ENCODE data around the gene PRG3.
A peak's percentile ranks its signal among the peaks of the same experiment; 100 is the strongest.
"Not testable (repeated sequence)": the region's sequence is repeated elsewhere in the genome, so short reads cannot be mapped to it uniquely, and the experiment has no call there.

Gene PRG3

DNA sequence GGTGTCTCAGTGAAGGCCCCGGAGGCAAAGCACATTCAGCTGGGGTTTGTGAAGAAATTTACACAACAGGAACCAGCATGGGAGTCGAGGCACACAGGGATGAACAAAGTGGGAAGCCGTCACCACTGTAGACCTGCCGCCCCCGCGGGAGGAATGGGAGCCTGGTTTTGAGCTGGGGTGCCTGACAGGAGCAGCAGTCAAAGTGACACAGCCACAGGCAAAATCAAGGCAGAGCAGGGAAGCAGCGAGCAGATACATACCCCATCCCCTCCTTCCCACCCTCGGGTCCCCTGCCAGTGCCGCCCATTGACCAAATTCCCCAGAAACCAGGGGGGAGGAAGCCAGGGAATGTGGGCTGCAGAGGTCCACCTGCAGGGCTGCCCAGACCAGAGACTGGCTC, 22.0 kb downstream of the PRG3 start:
- DNase-seq: no peak

DNA sequence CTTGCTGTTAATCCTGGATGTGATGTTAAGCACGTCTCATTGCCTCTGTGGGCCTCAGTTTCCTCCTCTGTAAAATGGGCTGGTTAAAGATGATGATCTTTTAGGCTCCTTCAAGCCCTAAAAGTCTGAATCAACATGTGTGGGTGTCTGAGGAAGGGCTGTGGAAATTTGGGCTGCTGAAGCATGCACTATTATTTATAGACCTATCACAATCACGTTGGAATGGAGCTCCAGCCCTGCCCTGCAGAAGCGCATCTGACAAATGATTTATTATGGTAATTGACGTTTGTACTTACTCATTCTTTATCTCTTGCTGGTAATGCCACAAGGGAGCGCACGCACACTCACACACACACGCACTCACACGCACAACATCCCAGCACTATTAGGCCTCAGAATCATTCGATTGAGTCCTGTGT, 22.4 kb downstream of the PRG3 start:
- no peak for DNase-seq

DNA sequence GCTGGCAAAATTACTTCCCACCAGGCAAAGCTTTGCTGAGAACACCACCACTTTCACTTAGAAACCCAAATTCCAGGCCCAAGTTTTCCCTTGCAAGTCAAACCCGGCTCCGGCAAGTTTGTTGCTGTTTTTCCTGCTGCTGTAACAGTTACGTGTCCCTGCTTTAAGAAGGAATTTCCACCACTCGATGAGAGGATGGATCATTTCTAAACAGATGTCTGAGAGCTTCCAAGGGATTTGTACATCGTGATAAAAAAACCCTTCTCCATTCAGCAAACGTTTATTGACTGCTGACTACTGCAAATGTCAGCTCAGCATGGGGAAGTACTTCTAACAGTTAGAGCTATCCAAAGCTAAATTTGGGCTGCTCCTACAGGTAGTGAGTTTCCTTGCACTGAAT, 23.1 kb downstream of the PRG3 start:
- DNase-seq: no peak

DNA sequence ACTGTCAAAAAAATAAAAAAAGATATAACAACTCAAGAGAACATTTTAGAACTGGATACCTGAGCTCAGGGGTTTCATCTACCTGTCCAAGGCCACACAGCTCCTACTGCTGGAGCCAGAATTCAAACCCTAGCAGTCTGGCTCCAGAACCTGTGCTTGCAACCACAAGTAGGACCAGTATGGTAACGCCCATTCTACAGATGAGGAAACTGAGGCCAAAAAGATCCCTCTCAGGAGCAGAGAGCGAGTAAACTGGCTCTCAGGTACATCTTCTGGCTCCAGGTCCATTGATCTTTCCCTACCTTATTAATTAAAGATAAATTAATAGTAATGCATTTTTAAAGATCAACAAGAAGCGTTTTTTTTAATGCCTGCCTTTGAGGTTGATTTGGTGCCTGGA, 23.6 kb downstream of the PRG3 start:
- DNase-seq: no peak

DNA sequence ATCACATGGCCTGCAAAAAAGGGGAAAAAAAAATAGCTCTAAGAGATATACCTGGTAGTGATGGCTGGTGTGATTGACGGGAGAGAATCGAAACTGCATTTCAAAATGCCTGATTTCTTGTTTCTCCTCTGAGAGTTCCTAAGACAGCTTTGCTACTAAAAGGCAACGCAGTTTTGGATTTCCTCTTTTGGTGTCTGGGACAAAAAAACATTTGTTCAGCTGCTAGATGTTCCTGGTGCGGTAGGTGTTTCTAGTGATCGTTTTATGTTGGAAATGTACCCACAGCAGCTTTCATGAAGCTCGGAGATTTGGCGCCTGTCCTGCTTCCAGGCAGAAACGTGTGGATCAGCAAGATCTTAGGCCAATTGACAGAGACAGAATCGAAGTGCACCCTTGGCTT, 24.7 kb downstream of the PRG3 start:
- no peak for DNase-seq

DNA sequence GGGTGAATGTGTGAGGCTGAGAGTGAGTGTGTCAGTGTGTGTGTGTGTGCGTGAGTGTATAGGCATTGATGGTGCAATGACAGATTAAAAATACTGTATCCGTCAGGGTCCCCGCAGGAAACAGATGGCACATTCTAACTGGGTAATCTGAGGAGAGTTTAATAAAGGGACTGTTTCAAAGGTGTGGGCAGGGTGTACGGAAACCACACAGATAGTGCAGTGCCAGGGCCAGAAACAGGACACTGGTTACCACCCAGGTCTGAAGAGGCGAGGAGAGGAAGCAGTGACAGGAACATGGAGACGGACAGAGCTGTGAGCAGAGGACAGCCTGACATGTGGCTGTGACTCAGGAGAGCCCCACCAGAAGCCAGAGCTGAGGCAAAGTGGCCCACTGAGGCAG, 26.3 kb downstream of the PRG3 start:
- no peak for DNase-seq

DNA sequence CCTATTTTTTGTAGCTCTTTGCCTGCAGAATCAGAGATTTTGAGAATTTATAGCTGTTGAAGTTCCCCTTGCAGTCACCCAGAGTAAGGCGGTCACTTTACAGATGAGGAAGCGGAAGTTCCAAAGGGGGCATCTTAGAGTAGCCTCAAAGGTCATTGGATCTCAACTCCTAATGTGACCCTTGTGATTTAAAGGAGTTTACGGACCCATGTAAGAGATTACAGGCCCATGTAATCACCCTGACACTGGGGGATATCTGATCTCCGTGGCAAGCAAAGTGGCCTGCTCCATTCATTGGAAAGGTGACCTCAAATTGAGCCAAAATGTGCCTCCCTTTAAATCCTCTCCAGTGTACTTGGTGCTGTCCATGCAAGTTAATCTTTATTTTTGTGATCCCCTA, 27.1 kb downstream of the PRG3 start:
- DNase-seq: no peak

DNA sequence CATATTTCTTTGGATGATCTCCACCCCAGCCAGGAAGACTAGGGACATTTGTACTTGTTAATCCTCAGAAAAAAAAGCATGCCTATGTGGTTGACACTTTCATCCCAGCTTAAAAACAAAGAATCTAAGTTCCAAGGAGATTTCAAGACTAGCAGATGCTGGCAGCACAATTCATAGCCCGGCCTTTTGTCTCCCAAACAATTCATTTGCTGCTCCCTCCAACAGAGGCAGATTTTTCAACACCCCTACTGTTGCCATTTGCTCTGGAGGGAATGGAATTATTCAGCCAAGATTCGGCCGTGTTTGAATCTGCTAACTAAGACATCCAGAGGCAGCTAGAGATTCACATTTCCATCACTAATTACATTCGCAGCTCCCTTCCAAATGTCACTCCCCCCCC, 27.5 kb downstream of the PRG3 start:
- no peak for DNase-seq

DNA sequence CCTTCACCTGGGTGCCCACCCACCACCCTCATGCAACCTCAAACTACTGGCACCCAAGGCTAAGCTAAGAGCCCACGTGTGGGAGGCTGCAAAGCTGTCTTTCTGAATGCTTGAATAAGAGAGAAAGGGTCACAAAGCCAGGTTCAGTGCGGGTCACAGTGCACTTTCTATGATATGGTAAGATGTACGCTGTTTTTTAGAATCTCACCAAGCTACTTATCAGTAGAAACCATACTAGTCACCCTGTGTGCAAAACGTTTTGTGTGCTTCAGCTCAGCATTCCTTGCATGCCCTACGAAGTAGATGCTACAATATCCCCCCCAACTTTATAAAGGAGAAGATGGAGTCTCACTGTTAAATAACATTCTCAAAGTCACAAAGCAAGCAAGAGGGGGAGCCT, 27.9 kb downstream of the PRG3 start:
- no peak for DNase-seq

DNA sequence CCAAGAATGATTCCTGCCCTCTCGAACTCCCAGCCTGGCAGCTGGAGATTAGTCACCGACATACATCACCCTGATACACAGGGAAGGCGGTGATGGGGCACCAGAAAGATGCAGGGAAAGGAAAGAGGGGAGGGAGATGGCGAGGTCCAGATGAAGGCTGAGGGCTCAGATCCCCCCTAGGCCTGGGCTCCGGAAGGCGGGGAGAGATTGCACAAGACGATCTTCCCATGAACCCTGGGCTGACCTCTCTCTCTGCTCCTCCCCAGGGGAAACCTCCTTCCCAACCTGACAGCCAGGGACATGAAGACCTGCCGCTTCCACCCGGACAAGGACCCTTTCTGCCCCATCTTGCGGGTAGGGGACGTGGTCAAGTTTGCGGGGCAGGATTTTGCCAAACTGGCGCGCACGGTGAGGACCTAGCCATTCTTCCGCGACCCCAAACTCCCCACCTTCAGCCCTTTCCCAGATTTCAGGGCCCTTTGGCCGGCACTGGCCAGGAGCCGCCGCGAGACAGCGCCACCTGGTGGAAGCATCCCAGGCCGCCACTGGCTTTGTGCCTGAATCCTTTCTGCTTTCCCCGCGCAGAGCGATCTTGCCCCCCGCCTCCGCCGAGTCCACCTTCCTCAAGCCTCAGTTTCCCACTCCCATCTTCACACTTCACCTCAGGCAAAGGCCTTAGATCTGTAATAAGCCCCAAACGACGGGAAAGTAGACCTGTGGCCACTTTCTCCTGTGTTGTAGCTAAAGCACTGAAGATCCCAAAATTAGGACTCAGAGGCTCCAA, 31.3 kb downstream of the PRG3 start:
- DNase-seq: peak; percentile 52 to 54

DNA sequence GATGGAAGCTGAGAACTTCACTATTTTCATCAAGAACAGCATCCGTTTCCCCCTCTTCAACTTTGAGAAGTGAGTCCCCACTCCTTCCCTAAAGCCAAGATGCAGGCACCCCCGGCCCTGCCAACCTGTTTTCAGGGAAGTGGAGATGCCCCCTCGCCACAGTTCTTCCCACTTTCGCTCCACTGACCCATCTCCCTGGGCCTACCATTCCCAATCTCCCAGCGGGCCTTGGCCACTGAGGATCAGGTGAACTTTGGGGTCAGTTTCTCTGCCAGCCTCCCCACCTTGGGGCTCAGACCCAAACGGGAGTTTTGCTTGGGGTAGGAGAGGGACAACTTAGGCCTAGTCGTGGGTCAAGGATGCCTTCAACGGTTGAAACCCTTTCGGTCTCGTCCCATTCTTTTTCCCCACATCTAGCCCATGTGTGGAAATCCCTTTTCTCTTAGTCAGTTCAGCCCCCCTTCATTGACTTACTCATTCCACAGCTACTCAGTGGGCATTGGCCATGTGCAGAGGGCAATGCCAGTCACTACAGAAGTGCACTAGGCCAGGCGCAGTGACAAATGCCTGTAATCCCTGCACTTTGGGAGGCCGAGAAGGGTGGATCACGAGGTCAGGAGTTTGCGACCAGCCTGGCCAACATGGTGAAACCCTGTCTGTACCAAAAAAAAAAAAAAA, 32.2 kb downstream of the PRG3 start:
- DNase-seq: no peak

DNA sequence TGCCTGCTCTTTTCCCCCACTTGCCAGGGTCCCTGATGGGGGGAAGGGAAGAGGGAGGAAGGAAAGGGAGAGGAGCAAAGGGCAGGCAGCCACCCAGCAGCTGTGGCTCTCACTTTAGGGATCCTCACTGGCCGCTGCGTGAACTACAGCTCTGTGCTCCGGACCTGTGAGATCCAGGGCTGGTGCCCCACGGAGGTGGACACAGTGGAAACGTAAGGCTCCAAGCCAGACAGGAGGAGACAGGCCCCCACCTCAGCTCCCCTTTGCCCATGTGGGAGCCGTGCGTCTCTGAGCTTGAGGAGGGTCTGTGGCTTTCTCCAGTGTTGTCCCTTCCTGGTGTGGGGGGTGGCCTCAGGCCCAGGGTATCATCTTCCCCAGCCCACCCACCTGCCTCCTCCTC, 32.9 kb downstream of the PRG3 start:
- no peak for DNase-seq

DNA sequence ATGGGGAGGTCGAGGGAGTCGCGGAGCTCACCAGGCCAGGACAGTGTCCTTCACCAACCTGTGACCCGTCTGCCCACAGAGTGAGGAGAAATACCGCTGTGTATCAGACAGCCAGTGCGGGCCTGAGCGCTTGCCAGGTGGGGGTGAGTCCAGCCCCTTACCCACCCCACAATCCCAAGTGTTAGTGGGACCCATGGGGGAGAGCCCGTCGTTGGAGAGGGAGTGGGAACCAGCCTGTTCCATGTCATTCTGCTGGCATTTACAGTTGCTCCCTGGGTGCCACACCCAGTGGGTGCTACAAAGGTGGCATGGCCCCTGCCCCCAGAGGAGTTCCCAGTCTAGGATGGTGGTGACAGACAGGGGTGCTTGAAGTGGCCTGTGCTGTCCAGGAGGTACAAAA, 33.6 kb downstream of the PRG3 start:
- DNase-seq: no peak

DNA sequence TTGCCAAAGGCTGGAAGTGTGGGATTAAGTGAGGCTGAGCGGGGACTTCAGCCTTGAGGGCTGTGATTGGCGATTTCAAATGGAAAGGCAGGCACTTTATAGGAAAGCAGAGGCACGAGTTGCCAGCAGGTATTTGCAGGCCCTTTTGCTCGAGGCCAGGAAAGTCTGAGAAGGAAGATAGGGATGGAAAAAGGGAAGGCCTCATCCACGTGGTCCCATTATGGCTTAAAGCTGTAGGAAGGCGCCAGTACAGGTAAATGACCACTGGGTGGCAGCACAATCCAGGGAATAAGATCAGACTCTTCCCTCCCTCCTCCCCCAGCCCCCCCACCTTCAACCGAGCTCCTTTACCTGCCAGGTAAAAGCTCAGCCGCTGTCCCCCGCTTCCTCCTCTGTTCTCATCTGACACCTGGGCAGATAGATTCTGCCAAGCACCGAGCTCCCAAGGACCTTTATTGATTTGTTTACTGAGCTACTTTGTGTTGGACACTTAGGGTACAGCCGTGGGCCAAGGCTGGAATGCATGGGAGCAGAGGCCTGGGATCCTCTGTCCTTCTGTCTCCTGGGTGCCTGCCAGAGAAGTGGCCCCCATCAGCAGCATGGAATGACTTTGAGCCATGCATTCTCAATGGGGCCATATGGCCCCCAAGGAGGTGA, 35.3 kb downstream of the PRG3 start:
- DNase-seq: peak; percentile 71 to 75

DNA sequence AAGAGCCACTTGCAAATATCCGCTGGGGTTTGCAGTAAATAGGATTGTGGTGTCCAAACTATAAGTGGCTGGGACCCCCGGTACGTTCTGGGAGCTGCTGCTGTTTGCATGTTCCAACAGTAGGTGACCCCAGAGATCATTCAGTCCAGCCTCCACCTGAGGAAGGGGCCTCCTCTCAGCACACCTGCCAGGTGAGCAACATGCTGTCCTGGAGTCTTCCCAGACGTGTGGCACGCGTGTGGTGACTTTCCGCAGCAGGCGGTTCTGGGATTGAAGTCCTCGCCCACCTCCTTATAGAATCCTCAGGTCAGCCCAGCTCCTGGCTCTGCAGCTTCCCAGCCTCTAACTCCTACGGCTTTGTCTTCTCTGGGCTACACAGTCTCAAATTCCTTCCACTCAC, 36.1 kb downstream of the PRG3 start:
- DNase-seq: no peak

DNA sequence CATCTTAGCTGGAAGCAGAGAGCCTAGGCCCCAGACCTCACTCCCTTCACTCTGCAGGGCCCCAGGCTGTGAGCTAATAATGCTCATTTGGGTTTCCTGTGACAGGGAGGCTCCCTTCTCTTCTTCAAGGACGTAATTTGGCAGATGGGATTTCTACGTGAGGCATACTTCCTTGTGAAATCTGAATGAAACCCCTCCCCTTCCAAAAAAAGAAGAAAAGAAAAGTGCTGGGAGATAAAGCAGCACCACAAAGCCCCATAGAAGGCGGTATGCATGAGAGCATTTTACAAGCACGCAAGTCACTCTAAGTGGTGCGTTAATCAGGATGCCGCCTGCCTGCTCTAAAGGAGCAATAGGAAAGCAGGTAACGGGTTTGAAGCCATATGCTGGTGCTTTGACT, 37.1 kb downstream of the PRG3 start:
- DNase-seq: no peak

DNA sequence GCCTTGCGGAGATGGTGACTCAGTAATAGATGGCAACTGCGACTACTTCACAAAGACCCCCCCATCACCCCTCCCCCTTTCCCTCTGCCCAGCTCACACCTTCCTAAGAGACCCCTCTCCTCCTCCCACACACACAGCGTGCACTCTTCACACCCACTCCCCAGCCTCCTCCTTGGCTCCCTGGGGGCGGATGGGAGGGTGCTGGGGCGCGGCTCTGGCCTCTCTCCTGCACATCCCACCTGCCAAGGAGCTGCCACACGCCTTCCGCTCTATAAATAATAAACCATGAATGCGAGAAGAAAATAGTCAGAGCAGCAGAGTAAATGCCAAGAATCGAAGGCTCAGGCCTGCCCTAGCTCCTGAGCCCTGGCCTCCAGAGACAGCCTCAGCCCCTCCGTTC, 38.2 kb downstream of the PRG3 start:
- no peak for DNase-seq

DNA sequence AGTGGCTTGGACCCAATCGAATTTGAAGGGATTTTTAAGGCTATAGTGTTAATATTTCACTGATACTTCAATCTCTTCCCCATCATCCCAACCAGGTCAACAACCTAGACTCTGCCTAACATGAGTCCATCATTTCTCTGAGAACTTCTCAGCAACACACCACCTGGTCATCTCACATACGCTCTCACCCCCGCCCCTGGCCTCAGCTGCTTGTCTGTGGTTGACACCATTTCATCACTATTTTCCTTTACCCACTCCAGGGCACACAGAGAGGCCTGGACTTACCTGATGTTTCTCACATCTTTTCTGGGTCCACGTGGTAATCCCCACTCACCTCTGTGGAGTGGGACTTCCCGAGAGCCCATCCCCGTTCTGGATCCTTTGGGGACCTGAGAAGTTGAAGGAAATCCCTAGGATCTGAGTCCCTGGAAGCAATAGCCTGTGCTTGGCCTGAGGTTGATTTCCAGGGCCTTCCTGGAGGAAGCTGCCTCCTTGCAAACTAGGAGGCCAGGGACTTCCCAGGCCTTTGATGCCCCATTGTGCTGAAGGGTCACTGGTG, 39.6 kb downstream of the PRG3 start:
- no peak for DNase-seq

DNA sequence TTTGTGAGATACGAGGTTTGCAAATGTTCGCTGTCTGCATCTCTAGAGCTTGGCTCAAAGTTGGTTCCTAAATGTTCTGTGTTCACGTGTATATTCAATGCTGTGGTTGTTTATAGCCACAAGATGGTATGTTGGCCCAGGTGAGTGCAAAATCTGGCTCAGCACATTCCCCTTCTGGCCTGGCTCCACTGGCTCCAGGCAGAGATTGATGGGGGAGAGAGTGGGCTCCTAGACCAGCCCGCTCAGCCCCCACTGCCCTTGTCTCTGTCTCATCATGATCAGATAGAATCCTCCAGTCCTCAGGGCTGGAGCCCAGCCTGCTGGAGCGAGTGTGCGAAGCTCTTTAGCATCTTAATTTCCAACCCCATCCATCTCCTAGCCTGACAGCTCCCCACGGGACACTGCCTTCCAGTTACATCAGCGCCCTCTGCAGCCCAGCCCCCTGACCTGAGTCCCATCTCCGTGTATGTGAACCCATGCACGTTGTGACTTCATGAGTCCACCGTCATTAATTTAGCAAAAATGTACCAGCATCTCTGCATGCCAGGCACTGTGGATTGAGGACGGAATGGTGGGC, 40.8 kb downstream of the PRG3 start:
- no peak for DNase-seq

DNA sequence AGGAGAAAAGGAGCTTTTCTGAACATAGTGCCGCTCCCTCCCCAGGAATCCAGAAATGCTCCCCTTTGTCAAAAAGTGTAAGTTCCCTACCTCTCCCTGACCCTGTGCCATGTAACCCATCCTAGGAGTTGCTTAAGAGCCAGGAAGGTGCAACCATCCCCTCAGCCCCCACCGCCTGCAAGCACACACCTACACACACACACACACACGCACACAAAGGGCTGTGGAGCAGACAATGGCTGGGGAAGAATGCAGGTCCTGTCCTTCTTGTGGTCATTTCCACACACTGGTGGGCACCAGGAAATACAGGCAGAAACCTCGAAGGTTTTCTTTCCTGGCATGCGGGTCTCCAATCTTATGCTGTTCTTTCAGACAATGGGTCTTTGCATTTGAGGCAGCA, 41.6 kb downstream of the PRG3 start:
- DNase-seq: no peak

DNA sequence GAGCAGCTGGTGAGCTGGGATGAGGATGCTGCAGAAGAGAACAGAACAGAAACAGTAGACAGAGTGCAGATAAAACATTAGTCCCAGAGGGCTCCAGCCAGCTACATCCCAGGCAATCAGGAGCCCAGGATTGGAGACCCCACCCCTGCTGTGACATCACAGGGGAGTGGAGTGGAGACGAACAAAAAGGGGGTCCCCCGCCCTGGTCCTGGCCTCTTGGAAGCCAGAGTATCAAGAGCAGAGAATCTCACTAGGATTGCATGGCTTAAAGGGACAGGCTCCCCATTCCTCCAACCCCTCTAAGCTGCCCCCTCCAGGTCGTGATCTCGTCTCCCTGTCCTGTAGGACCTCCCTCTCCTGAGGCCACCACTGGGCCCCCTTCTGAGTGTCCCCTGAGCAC, 42.8 kb downstream of the PRG3 start, which contains the start of gene P2RX3:
P2RX3 (plus strand) TSS at position 211 of the 400 bp plus-strand sequence. CDS start 199 bp downstream, outside the sequence.
- DNase-seq: no peak

DNA sequence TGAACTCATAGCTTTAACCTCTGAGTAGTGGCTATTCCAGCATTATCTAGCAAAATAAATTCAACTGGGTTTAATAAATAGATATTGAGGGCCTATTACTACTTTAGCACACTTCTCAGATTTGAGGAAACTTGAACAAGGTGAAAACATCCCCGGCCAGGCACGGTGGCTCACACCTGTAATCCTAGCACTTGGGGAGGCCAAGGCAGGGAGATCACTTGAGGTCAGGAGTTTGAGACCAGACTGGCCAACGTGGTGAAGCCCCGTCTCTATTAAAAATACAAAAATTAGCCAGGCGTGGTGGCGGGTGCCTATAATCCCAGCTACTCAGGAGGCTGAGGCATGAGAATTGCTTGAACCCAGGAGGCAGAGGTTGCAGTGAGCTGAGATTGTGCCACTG, 44.1 kb downstream of the PRG3 start:
- DNase-seq: not testable (repeated sequence)

DNA sequence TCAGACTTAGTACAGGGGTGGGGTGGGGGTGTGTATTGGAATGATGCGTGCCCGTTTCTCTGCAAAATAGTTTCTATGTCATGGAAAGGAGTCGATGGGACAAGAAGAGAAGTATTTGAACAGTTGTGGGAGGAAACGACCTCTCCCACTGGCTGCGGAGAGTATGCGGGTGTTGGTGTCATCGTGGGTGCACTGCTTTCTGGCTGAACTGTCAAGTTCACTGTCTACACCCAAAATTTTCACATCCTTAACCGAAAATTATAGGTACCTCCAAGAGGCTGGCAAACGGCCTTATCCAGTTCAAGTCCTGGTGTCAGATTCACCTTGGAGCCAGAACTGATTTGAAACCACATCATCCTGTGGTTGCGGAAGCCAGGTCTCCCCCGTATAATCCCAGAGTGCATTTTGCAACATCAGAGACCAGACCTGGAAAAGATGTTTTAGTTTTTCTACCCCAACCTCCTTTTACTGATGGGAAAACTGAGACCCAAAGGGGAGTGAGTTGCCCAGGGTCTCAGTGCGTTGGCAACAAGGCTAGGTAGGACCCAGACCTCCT, 44.8 kb downstream of the PRG3 start:
- no peak for DNase-seq
